ENCODE results near the gene SRSF12.

SRSF12 gene

GRCh38 chr6:89117211-89118108 lies at the start of gene SRSF12:
Gene SRSF12, minus strand, starts transcription at chr6:89118071. Its CDS starts 184 bp downstream, at chr6:89117887.
- peak; percentile 43 for DNase-seq

GRCh38 chr6:89162047-89162371 lies 44.1 kb upstream of the SRSF12 start:
- DNase-seq, result no peak

GRCh38 chr6:89161326-89162046 lies 43.6 kb upstream of the SRSF12 start:
- DNase-seq, result no peak

- DNase-seq, result no peak
Observed at GRCh38 chr6:89160331-89161092, 42.6 kb upstream of the SRSF12 start.

- DNase-seq, result no peak
Observed at GRCh38 chr6:89154131-89154530, 36.3 kb upstream of the SRSF12 start.

- DNase-seq, result no peak
Observed at GRCh38 chr6:89148016-89148750, 30.3 kb upstream of the SRSF12 start.

GRCh38 chr6:89146718-89147700 lies 29.1 kb upstream of the SRSF12 start:
- DNase-seq, result peak; percentile 34

- DNase-seq, result peak; percentile 64
Observed at GRCh38 chr6:89145956-89146717, 28.3 kb upstream of the SRSF12 start, which contains the start of gene PM20D2. Gene PM20D2, plus strand, starts transcription at chr6:89146055. Its CDS starts 90 bp downstream, at chr6:89146145.

- DNase-seq, result peak; percentile 52
Observed at GRCh38 chr6:89145091-89145955, 27.5 kb upstream of the SRSF12 start.

GRCh38 chr6:89144354-89144906 lies 26.6 kb upstream of the SRSF12 start:
- DNase-seq, result no peak

GRCh38 chr6:89140347-89141156 lies 22.7 kb upstream of the SRSF12 start:
- DNase-seq, result no peak

GRCh38 chr6:89139509-89140346 lies 21.9 kb upstream of the SRSF12 start:
- DNase-seq, result no peak

- DNase-seq, result no peak
Observed at GRCh38 chr6:89138173-89138572, 20.3 kb upstream of the SRSF12 start.

- no peak for DNase-seq
Observed at GRCh38 chr6:89134723-89135122, 16.9 kb upstream of the SRSF12 start.

- DNase-seq, result no peak
Observed at GRCh38 chr6:89133981-89134380, 16.1 kb upstream of the SRSF12 start.

- no peak for DNase-seq
Observed at GRCh38 chr6:89132057-89132456, 14.2 kb upstream of the SRSF12 start.

- DNase-seq, result no peak
Observed at GRCh38 chr6:89131599-89131998, 13.7 kb upstream of the SRSF12 start.
